ENCODE measurements around the gene KCTD16.

KCTD16 gene

DNA sequence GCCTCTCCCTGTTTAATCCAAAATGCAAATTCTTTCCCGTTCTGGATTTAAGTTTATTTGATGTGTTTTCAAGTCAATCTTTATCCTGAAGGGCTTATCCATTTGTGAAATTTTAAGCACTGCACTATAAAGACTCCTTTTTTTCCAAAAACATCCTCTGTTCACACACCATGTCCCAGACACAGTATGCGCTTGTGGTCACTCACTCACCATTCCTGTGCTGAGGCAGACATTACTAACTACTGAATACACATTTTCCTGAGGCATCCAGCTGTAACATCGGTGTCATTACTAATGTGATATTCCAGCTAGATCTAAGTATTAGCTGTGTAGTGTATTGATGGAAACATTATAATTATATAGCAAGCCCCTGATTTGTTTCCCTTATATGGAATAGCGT is 298.4 kb downstream of the KCTD16 start:
- no peak overlapping the region for H3K27ac ChIP-seq (ENCODE audit: low read depth, low read length)
- no peaks in the 10 kb centered on the region for H3K27me3 ChIP-seq (ENCODE audit: insufficient read depth, low read length, poor library complexity)
- no CpG with 5 or more reads among the region's 4 CpGs for WGBS (ENCODE audit: extremely low coverage, insufficient coverage, low lambda C conversion rate)
- no peak overlapping the region for H3K4ac ChIP-seq (ENCODE audit: low read depth, low read length)
- no peak overlapping the region for H3K4me2 ChIP-seq (ENCODE audit: low read length)
- H3K9ac ChIP-seq (ENCODE audit: low read length): no peak overlapping the region
- DNase-seq: peak; percentile 44
- no peak overlapping the region for H2BK15ac ChIP-seq (replicated peaks; ENCODE audit: low read depth)
- H3K79me2 ChIP-seq (ENCODE audit: control insufficient read depth, insufficient read depth, low read length): no peaks in the 10 kb centered on the region
- no peaks in the 10 kb centered on the region for H3K79me1 ChIP-seq (ENCODE audit: low read length)
- H3K36me3 ChIP-seq (ENCODE audit: control insufficient read depth, insufficient read depth, low read length): no peaks in the 10 kb centered on the region
- no peak overlapping the region for H4K8ac ChIP-seq (ENCODE audit: low read depth, low read length)
- no peak overlapping the region for H2BK120ac ChIP-seq (ENCODE audit: low read depth, low read length)
- no peak overlapping the region for H3K56ac ChIP-seq (ENCODE audit: low read length)
- no peak overlapping the region for H3K23ac ChIP-seq (ENCODE audit: low read length)
- H2AK5ac ChIP-seq (ENCODE audit: low read length): no peak overlapping the region
- H2BK5ac ChIP-seq (ENCODE audit: low read length): no peak overlapping the region
- no peak overlapping the region for H4K5ac ChIP-seq (ENCODE audit: low read length)
- peaks cover 3% of the 10 kb centered on the region for H3K4me1 ChIP-seq (ENCODE audit: control insufficient read depth, low read depth, low read length)
- no peak overlapping the region for H3K4me3 ChIP-seq (ENCODE audit: low read length)
- peak overlapping the region; percentile 40 for H3K18ac ChIP-seq (ENCODE audit: low read length)

DNA sequence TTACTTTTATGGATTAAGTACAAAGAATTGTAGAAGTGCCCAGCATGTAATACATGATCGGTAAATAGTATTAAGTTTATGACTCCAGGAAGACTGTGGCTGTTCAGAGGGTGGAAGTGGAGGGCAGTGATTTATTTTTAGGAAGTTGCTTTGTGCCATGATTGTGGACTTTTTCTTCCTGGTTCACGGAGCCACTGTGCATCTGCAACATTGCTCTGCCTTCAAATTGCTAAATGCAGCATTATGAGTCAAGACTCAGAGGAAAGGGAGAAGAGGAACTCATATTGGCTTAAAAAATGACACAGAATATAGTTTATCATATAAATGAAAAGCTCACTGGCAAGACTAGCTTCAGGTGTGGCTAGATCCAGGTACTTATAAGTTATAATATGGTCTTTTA is 301.5 kb downstream of the KCTD16 start:
- Histone ChIP-seq H2BK15ac (replicated peaks; ENCODE audit: low read depth) (no peak overlapping the region), H4K5ac (ENCODE audit: low read length) (no peak overlapping the region), H3K79me2 (ENCODE audit: control insufficient read depth, insufficient read depth, low read length) (no peaks in the 10 kb centered on the region), H3K23ac (ENCODE audit: low read length) (no peak overlapping the region), H3K79me1 (ENCODE audit: low read length) (no peaks in the 10 kb centered on the region), H3K27ac (ENCODE audit: low read depth, low read length) (no peak overlapping the region), H3K18ac (ENCODE audit: low read length) (no peak overlapping the region), H3K4me3 (ENCODE audit: low read length) (no peak overlapping the region), H3K4ac (ENCODE audit: low read depth, low read length) (no peak overlapping the region), H3K56ac (ENCODE audit: low read length) (no peak overlapping the region), H2BK120ac (ENCODE audit: low read depth, low read length) (no peak overlapping the region), H2AK5ac (ENCODE audit: low read length) (no peak overlapping the region), H3K4me1 (ENCODE audit: control insufficient read depth, low read depth, low read length) (peaks cover 3% of the 10 kb centered on the region), H4K8ac (ENCODE audit: low read depth, low read length) (no peak overlapping the region), H3K4me2 (ENCODE audit: low read length) (no peak overlapping the region), H3K9ac (ENCODE audit: low read length) (no peak overlapping the region), H3K27me3 (ENCODE audit: insufficient read depth, low read length, poor library complexity) (no peaks in the 10 kb centered on the region), H3K36me3 (ENCODE audit: control insufficient read depth, insufficient read depth, low read length) (no peaks in the 10 kb centered on the region), H2BK5ac (ENCODE audit: low read length) (no peak overlapping the region)
- no CpG with 5 or more reads among the region's 2 CpGs for WGBS (ENCODE audit: extremely low coverage, insufficient coverage, low lambda C conversion rate)
- DNase-seq: no peak

DNA sequence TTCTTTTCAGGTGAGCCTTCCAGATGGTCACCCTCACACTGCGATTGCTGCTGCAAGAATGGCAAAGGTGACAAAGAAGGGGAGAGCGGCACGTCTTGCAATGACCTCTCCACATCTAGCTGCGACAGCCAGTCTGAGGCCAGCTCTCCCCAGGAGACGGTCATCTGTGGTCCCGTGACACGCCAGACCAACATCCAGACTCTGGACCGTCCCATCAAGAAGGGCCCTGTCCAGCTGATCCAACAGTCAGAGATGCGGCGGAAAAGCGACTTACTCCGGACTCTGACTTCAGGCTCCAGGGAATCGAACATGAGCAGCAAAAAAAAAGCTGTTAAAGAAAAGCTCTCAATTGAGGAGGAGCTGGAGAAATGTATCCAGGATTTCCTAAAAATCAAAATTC is 303.0 kb downstream of the KCTD16 start:
- no peak overlapping the region for H4K5ac ChIP-seq (ENCODE audit: low read length)
- H3K4me2 ChIP-seq (ENCODE audit: low read length): no peak overlapping the region
- H3K27ac ChIP-seq (ENCODE audit: low read depth, low read length): no peak overlapping the region
- H2AK5ac ChIP-seq (ENCODE audit: low read length): no peak overlapping the region
- H3K23ac ChIP-seq (ENCODE audit: low read length): no peak overlapping the region
- H3K4me3 ChIP-seq (ENCODE audit: low read length): no peak overlapping the region
- H3K18ac ChIP-seq (ENCODE audit: low read length): no peak overlapping the region
- H3K27me3 ChIP-seq (ENCODE audit: insufficient read depth, low read length, poor library complexity): no peaks in the 10 kb centered on the region
- no CpG with 5 or more reads among the region's 13 CpGs for WGBS (ENCODE audit: extremely low coverage, insufficient coverage, low lambda C conversion rate)
- no peaks in the 10 kb centered on the region for H3K79me1 ChIP-seq (ENCODE audit: low read length)
- no peak overlapping the region for H3K4ac ChIP-seq (ENCODE audit: low read depth, low read length)
- H2BK5ac ChIP-seq (ENCODE audit: low read length): no peak overlapping the region
- H4K8ac ChIP-seq (ENCODE audit: low read depth, low read length): no peak overlapping the region
- no peak overlapping the region for H2BK15ac ChIP-seq (replicated peaks; ENCODE audit: low read depth)
- no peaks in the 10 kb centered on the region for H3K4me1 ChIP-seq (ENCODE audit: control insufficient read depth, low read depth, low read length)
- no peak overlapping the region for H3K9ac ChIP-seq (ENCODE audit: low read length)
- H3K56ac ChIP-seq (ENCODE audit: low read length): no peak overlapping the region
- DNase-seq: no peak
- no peaks in the 10 kb centered on the region for H3K36me3 ChIP-seq (ENCODE audit: control insufficient read depth, insufficient read depth, low read length)
- no peak overlapping the region for H2BK120ac ChIP-seq (ENCODE audit: low read depth, low read length)
- H3K79me2 ChIP-seq (ENCODE audit: control insufficient read depth, insufficient read depth, low read length): no peaks in the 10 kb centered on the region

GRCh38 chr5:144478565-144478964 is 307.9 kb downstream of the KCTD16 start:
- no peaks in the 10 kb centered on the region for H3K79me2 ChIP-seq (ENCODE audit: control insufficient read depth, insufficient read depth, low read length)
- H3K23ac ChIP-seq (ENCODE audit: low read length): no peak overlapping the region
- H3K27ac ChIP-seq (ENCODE audit: low read depth, low read length): no peak overlapping the region

GRCh38 chr5:144481861-144482260 is 311.2 kb downstream of the KCTD16 start:
- H2AK5ac ChIP-seq (ENCODE audit: low read length): no peak overlapping the region
- H3K4me1 ChIP-seq (ENCODE audit: control insufficient read depth, low read depth, low read length): no peaks in the 10 kb centered on the region
- no peak overlapping the region for H4K5ac ChIP-seq (ENCODE audit: low read length)
- H3K56ac ChIP-seq (ENCODE audit: low read length): no peak overlapping the region
- no peaks in the 10 kb centered on the region for H3K79me1 ChIP-seq (ENCODE audit: low read length)
- H3K18ac ChIP-seq (ENCODE audit: low read length): no peak overlapping the region
- no peak overlapping the region for H3K23ac ChIP-seq (ENCODE audit: low read length)
- H3K4me3 ChIP-seq (ENCODE audit: low read length): no peak overlapping the region
- no peak overlapping the region for H2BK120ac ChIP-seq (ENCODE audit: low read depth, low read length)
- H2BK15ac ChIP-seq (replicated peaks; ENCODE audit: low read depth): no peak overlapping the region
- H3K36me3 ChIP-seq (ENCODE audit: control insufficient read depth, insufficient read depth, low read length): no peaks in the 10 kb centered on the region
- no peaks in the 10 kb centered on the region for H3K79me2 ChIP-seq (ENCODE audit: control insufficient read depth, insufficient read depth, low read length)
- H2BK5ac ChIP-seq (ENCODE audit: low read length): no peak overlapping the region
- H3K4ac ChIP-seq (ENCODE audit: low read depth, low read length): no peak overlapping the region
- no peaks in the 10 kb centered on the region for H3K27me3 ChIP-seq (ENCODE audit: insufficient read depth, low read length, poor library complexity)
- no peak overlapping the region for H3K4me2 ChIP-seq (ENCODE audit: low read length)
- no peak overlapping the region for H4K8ac ChIP-seq (ENCODE audit: low read depth, low read length)
- DNase-seq: no peak
- H3K9ac ChIP-seq (ENCODE audit: low read length): no peak overlapping the region
- H3K27ac ChIP-seq (ENCODE audit: low read depth, low read length): no peak overlapping the region

More at GRCh38 chr5:144478565-144478964, 307.9 kb downstream of the KCTD16 start:
- Histone ChIP-seq H3K79me1 (ENCODE audit: low read length) (no peaks in the 10 kb centered on the region), H3K4me2 (ENCODE audit: low read length) (no peak overlapping the region), H2BK15ac (replicated peaks; ENCODE audit: low read depth) (no peak overlapping the region), H2AK5ac (ENCODE audit: low read length) (no peak overlapping the region), H2BK120ac (ENCODE audit: low read depth, low read length) (no peak overlapping the region), H3K56ac (ENCODE audit: low read length) (no peak overlapping the region), H4K5ac (ENCODE audit: low read length) (no peak overlapping the region), H3K36me3 (ENCODE audit: control insufficient read depth, insufficient read depth, low read length) (no peaks in the 10 kb centered on the region), H2BK5ac (ENCODE audit: low read length) (no peak overlapping the region), H3K27me3 (ENCODE audit: insufficient read depth, low read length, poor library complexity) (no peaks in the 10 kb centered on the region), H3K4ac (ENCODE audit: low read depth, low read length) (no peak overlapping the region), H3K4me3 (ENCODE audit: low read length) (no peak overlapping the region), H3K4me1 (ENCODE audit: control insufficient read depth, low read depth, low read length) (no peaks in the 10 kb centered on the region), H4K8ac (ENCODE audit: low read depth, low read length) (no peak overlapping the region), H3K9ac (ENCODE audit: low read length) (no peak overlapping the region), H3K18ac (ENCODE audit: low read length) (no peak overlapping the region)
- DNase-seq: no peak

DNA sequence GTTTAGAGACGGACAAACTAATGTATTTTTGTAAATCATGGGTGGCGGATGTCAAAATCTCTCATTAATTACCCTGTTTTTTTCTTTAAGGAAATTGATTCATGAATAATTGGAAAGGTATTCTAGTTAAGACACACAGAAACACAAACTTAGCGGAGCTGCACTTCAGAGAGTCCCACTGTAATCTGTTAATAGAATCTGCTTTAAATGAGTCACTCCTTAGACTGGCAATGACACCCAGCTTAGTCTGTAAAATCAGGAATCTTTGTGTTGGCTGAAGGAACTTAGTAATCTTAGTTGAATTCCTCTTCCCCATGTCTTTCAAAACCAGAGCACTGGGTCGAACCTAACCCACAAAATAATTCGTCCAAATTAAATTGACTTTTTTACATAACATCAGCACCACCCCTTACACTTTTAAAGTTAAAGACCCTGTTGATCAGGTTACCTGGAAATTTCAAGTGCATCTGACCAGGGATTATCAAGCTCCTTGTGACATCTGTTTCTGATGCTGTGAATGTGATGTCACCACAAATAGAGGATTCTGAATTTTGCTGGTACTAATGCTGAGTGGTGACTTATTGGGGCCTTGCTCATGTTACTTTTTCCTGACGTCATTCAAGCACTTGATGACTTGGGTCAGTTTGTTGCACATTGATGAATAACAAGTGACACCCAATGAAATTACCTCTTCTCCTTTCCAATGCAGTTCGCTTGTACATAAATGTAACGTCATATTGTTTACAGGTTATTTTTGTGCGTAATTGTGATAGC is 313.6 kb downstream of the KCTD16 start:
- Histone ChIP-seq H3K23ac (ENCODE audit: low read length) (no peak overlapping the region), H3K4me2 (ENCODE audit: low read length) (no peak overlapping the region), H3K9ac (ENCODE audit: low read length) (no peak overlapping the region), H2BK15ac (replicated peaks; ENCODE audit: low read depth) (no peak overlapping the region), H3K4me3 (ENCODE audit: low read length) (no peak overlapping the region), H3K27ac (ENCODE audit: low read depth, low read length) (peak overlapping the region; percentile 33), H3K18ac (ENCODE audit: low read length) (no peak overlapping the region), H4K5ac (ENCODE audit: low read length) (no peak overlapping the region), H3K56ac (ENCODE audit: low read length) (no peak overlapping the region), H3K79me2 (ENCODE audit: control insufficient read depth, insufficient read depth, low read length) (no peaks in the 10 kb centered on the region), H4K8ac (ENCODE audit: low read depth, low read length) (no peak overlapping the region), H2AK5ac (ENCODE audit: low read length) (no peak overlapping the region), H3K4ac (ENCODE audit: low read depth, low read length) (no peak overlapping the region), H2BK120ac (ENCODE audit: low read depth, low read length) (no peak overlapping the region), H3K36me3 (ENCODE audit: control insufficient read depth, insufficient read depth, low read length) (no peaks in the 10 kb centered on the region), H3K4me1 (ENCODE audit: control insufficient read depth, low read depth, low read length) (no peaks in the 10 kb centered on the region), H2BK5ac (ENCODE audit: low read length) (no peak overlapping the region), H3K79me1 (ENCODE audit: low read length) (no peaks in the 10 kb centered on the region), H3K27me3 (ENCODE audit: insufficient read depth, low read length, poor library complexity) (no peaks in the 10 kb centered on the region)
- WGBS (ENCODE audit: extremely low coverage, insufficient coverage, low lambda C conversion rate): 100% methylated on average over 1 of the region's 9 CpGs
- DNase-seq: peak; percentile 62

Measured in mesendoderm (in vitro differentiated cells).